ENCODE data around the gene MITF. TPM values are rescaled to one million over a fixed set of nuclear protein-coding genes. Genes with fewer than 3 reads are reported as not detected.

MITF gene
- total RNA-seq, 1 donor: 2.1 TPM

GRCh38 chr3:69959581-69959980 lies 220.3 kb downstream of the MITF start:
- Histone ChIP-seq H3K4me1 (ENCODE audit: insufficient read depth, low read length) (no peaks in the 10 kb centered on the region), H3K27me3 (ENCODE audit: insufficient read depth, low read length) (no peaks in the 10 kb centered on the region), H3K9me3 (ENCODE audit: low read depth, low read length) (no peaks in the 10 kb centered on the region), H3K4me3 (ENCODE audit: low read length) (no peak overlapping the region)

- H3K9me3 ChIP-seq (ENCODE audit: low read depth, low read length): no peaks in the 10 kb centered on the region
These were observed 222.6 kb downstream of the MITF start for GRCh38 chr3:69961706-69962439.

GRCh38 chr3:69963643-69964042 lies 224.4 kb downstream of the MITF start:
- Histone ChIP-seq H3K4me1 (ENCODE audit: insufficient read depth, low read length) (no peaks in the 10 kb centered on the region), H3K9me3 (ENCODE audit: low read depth, low read length) (no peaks in the 10 kb centered on the region), H3K4me3 (ENCODE audit: low read length) (no peak overlapping the region), H3K27me3 (ENCODE audit: insufficient read depth, low read length) (no peaks in the 10 kb centered on the region)

More at GRCh38 chr3:69961706-69962439, 222.6 kb downstream of the MITF start:
- Histone ChIP-seq H3K4me1 (ENCODE audit: insufficient read depth, low read length) (no peaks in the 10 kb centered on the region), H3K4me3 (ENCODE audit: low read length) (no peak overlapping the region), H3K27me3 (ENCODE audit: insufficient read depth, low read length) (no peaks in the 10 kb centered on the region)

GRCh38 chr3:69967156-69967555 lies 227.9 kb downstream of the MITF start:
- H3K4me1 ChIP-seq (ENCODE audit: insufficient read depth, low read length): peaks cover 3% of the 10 kb centered on the region
- H3K27me3 ChIP-seq (ENCODE audit: insufficient read depth, low read length): no peaks in the 10 kb centered on the region
- H3K9me3 ChIP-seq (ENCODE audit: low read depth, low read length): no peaks in the 10 kb centered on the region
- H3K4me3 ChIP-seq (ENCODE audit: low read length): no peak overlapping the region

- Histone ChIP-seq H3K4me3 (ENCODE audit: low read length) (no peak overlapping the region), H3K9me3 (ENCODE audit: low read depth, low read length) (no peaks in the 10 kb centered on the region), H3K27me3 (ENCODE audit: insufficient read depth, low read length) (no peaks in the 10 kb centered on the region), H3K4me1 (ENCODE audit: insufficient read depth, low read length) (peaks cover 3% of the 10 kb centered on the region)
These were observed 231.6 kb downstream of the MITF start for GRCh38 chr3:69970827-69971226.

GRCh38 chr3:69972672-69973071 lies 233.4 kb downstream of the MITF start:
- Histone ChIP-seq H3K27me3 (ENCODE audit: insufficient read depth, low read length) (no peaks in the 10 kb centered on the region), H3K4me1 (ENCODE audit: insufficient read depth, low read length) (peaks cover 3% of the 10 kb centered on the region), H3K9me3 (ENCODE audit: low read depth, low read length) (no peaks in the 10 kb centered on the region)

GRCh38 chr3:69976021-69976420 lies 236.8 kb downstream of the MITF start:
- H3K27me3 ChIP-seq (ENCODE audit: insufficient read depth, low read length): no peaks in the 10 kb centered on the region
- no peaks in the 10 kb centered on the region for H3K9me3 ChIP-seq (ENCODE audit: low read depth, low read length)
- H3K4me1 ChIP-seq (ENCODE audit: insufficient read depth, low read length): no peaks in the 10 kb centered on the region
- H3K4me3 ChIP-seq (ENCODE audit: low read length): no peak overlapping the region

More at GRCh38 chr3:69972672-69973071, 233.4 kb downstream of the MITF start:
- H3K4me3 ChIP-seq (ENCODE audit: low read length): no peak overlapping the region

- H3K27me3 ChIP-seq (ENCODE audit: insufficient read depth, low read length): no peaks in the 10 kb centered on the region
- peaks cover 4% of the 10 kb centered on the region for H3K4me1 ChIP-seq (ENCODE audit: insufficient read depth, low read length)
- no peaks in the 10 kb centered on the region for H3K9me3 ChIP-seq (ENCODE audit: low read depth, low read length)
- H3K4me3 ChIP-seq (ENCODE audit: low read length): no peak overlapping the region
These were observed 244.4 kb downstream of the MITF start for GRCh38 chr3:69983546-69984265.

GRCh38 chr3:69985266-69985665 lies 246.0 kb downstream of the MITF start:
- H3K4me3 ChIP-seq (ENCODE audit: low read length): no peak overlapping the region
- no peaks in the 10 kb centered on the region for H3K27me3 ChIP-seq (ENCODE audit: insufficient read depth, low read length)
- no peaks in the 10 kb centered on the region for H3K9me3 ChIP-seq (ENCODE audit: low read depth, low read length)

GRCh38 chr3:69986419-69986818 lies 247.2 kb downstream of the MITF start:
- H3K9me3 ChIP-seq (ENCODE audit: low read depth, low read length): no peaks in the 10 kb centered on the region
- no peaks in the 10 kb centered on the region for H3K27me3 ChIP-seq (ENCODE audit: insufficient read depth, low read length)
- H3K4me1 ChIP-seq (ENCODE audit: insufficient read depth, low read length): peaks cover 4% of the 10 kb centered on the region
- no peak overlapping the region for H3K4me3 ChIP-seq (ENCODE audit: low read length)

More at GRCh38 chr3:69985266-69985665, 246.0 kb downstream of the MITF start:
- H3K4me1 ChIP-seq (ENCODE audit: insufficient read depth, low read length): peaks cover 4% of the 10 kb centered on the region

GRCh38 chr3:69987833-69988232 lies 248.6 kb downstream of the MITF start:
- Histone ChIP-seq H3K4me3 (ENCODE audit: low read length) (no peak overlapping the region), H3K4me1 (ENCODE audit: insufficient read depth, low read length) (peaks cover 4% of the 10 kb centered on the region), H3K27me3 (ENCODE audit: insufficient read depth, low read length) (no peaks in the 10 kb centered on the region), H3K9me3 (ENCODE audit: low read depth, low read length) (no peaks in the 10 kb centered on the region)

GRCh38 chr3:69993757-69994156 lies 254.5 kb downstream of the MITF start:
- Histone ChIP-seq H3K9me3 (ENCODE audit: low read depth, low read length) (no peaks in the 10 kb centered on the region), H3K4me3 (ENCODE audit: low read length) (no peak overlapping the region), H3K4me1 (ENCODE audit: insufficient read depth, low read length) (peaks cover 8% of the 10 kb centered on the region), H3K27me3 (ENCODE audit: insufficient read depth, low read length) (no peaks in the 10 kb centered on the region)

- Histone ChIP-seq H3K4me1 (ENCODE audit: insufficient read depth, low read length) (peaks cover 8% of the 10 kb centered on the region), H3K27me3 (ENCODE audit: insufficient read depth, low read length) (no peaks in the 10 kb centered on the region), H3K9me3 (ENCODE audit: low read depth, low read length) (no peaks in the 10 kb centered on the region), H3K4me3 (ENCODE audit: low read length) (no peak overlapping the region)
These were observed 255.7 kb downstream of the MITF start for GRCh38 chr3:69994919-69995318.

GRCh38 chr3:69997631-69998307 lies 258.5 kb downstream of the MITF start:
- no peak overlapping the region for H3K4me3 ChIP-seq (ENCODE audit: low read length)
- no peaks in the 10 kb centered on the region for H3K9me3 ChIP-seq (ENCODE audit: low read depth, low read length)
- H3K27me3 ChIP-seq (ENCODE audit: insufficient read depth, low read length): no peaks in the 10 kb centered on the region
- H3K4me1 ChIP-seq (ENCODE audit: insufficient read depth, low read length): peaks cover 8% of the 10 kb centered on the region

- peaks cover 8% of the 10 kb centered on the region for H3K4me1 ChIP-seq (ENCODE audit: insufficient read depth, low read length)
- no peaks in the 10 kb centered on the region for H3K27me3 ChIP-seq (ENCODE audit: insufficient read depth, low read length)
- H3K4me3 ChIP-seq (ENCODE audit: low read length): no peak overlapping the region
These were observed 259.5 kb downstream of the MITF start for GRCh38 chr3:69998759-69999139.

More at GRCh38 chr3:69998759-69999139, 259.5 kb downstream of the MITF start:
- no peaks in the 10 kb centered on the region for H3K9me3 ChIP-seq (ENCODE audit: low read depth, low read length)
